Muscle of arm (tissue), 14 donors: Measurements from ENCODE around the gene MAB21L2. TPM values are rescaled to one million over a fixed set of nuclear protein-coding genes. Genes with fewer than 3 reads are reported as not detected.
"Not testable (repeated sequence)": the region's sequence is repeated elsewhere in the genome, so short reads cannot be mapped to it uniquely, and the experiment has no call there.

Experiments used
- DNase-seq: peaks from one replicate; pipeline ENCODE4 v3.0.0-alpha.2; 2013
- long read RNA-seq, 11 donors: transcript quantifications; one replicate each; lab custom pipeline, GENCODE V29; 2026
- polyA plus RNA-seq, 12 donors: library from polyadenylated mRNA; unstranded; fragments of 120-200 nt; gene quantifications; one replicate each; pipeline ENCODE4 v1.2.1, GENCODE V29; 2013; ENCODE audit not compliant: insufficient read length in 12 of 12

Gene MAB21L2
- polyA plus RNA-seq = 10 to 100 TPM in 1 of 12 donors, 1 to 10 TPM in 2, under 1 TPM in 7, not detected in 2; 0.15 to 11.3 (median 0.49) TPM
- long read RNA-seq, donor 1, transcript MAB21L2-201 (1 exons, 2,772 nt) = major isoform, 133 of 133 reads
- long read RNA-seq, donor 1, partial matches to known transcripts = 0 of 133 reads
- long read RNA-seq, donor 1, other reads (novel, unspliced or antisense) = 0 of 133 reads
- long read RNA-seq, donor 2 = 0 reads
- long read RNA-seq, donor 3 = 0 reads
- long read RNA-seq, donor 4, partial matches to known transcripts = 0 of 1 reads
- long read RNA-seq, donor 4, other reads (novel, unspliced or antisense) = 0 of 1 reads
- long read RNA-seq, donor 5, partial matches to known transcripts = 0 of 3 reads
- long read RNA-seq, donor 5, other reads (novel, unspliced or antisense) = 0 of 3 reads
- long read RNA-seq, donor 6 = 0 reads
- long read RNA-seq, donor 7 = 0 reads
- long read RNA-seq, donor 8, partial matches to known transcripts = 0 of 2 reads
- long read RNA-seq, donor 8, other reads (novel, unspliced or antisense) = 0 of 2 reads
- long read RNA-seq, donor 9, partial matches to known transcripts = 0 of 1 reads
- long read RNA-seq, donor 9, other reads (novel, unspliced or antisense) = 0 of 1 reads
- long read RNA-seq, donor 10, partial matches to known transcripts = 0 of 1 reads
- long read RNA-seq, donor 10, other reads (novel, unspliced or antisense) = 0 of 1 reads
- long read RNA-seq, donor 11 = 0 reads

- no peak for DNase-seq
These were observed at the start of gene MAB21L2 for GRCh38 chr4:150582146-150582872. TSS of gene MAB21L2 (plus strand) at chr4:150582151. CDS start at chr4:150583030, 879 bp downstream.

- no peak for DNase-seq
These were observed 48.3 kb upstream of the MAB21L2 start for GRCh38 chr4:150533673-150534072.

- DNase-seq = no peak
These were observed 47.1 kb upstream of the MAB21L2 start for GRCh38 chr4:150534818-150535217.

DNA sequence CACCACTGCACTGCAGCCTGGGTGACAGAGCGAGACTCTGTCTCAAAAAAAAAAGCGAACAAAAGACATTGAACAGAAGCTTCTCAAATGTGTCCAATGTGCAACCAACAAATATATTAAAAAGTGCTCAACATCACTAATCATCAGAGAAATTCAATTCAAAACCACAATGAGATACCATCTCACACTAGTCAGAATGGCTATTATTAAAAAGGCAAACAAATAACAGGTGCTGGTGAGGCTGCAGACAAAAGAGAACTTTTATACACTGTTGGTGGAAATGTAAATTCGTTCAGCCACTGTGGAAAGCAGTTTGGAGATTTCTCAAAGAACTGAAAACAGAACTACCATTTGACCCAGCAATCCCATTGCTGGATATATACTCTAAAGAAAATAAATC lies 44.0 kb upstream of the MAB21L2 start:
- not testable (repeated sequence) for DNase-seq

GRCh38 chr4:150540536-150540935 lies 41.4 kb upstream of the MAB21L2 start:
- no peak for DNase-seq

- DNase-seq = no peak
These were observed 41.0 kb upstream of the MAB21L2 start for GRCh38 chr4:150540959-150541360.

- no peak for DNase-seq
These were observed 40.3 kb upstream of the MAB21L2 start for GRCh38 chr4:150541681-150542080.

GRCh38 chr4:150543042-150543441 lies 38.9 kb upstream of the MAB21L2 start:
- no peak for DNase-seq

- DNase-seq = no peak
These were observed 35.7 kb upstream of the MAB21L2 start for GRCh38 chr4:150546286-150546685.

DNA sequence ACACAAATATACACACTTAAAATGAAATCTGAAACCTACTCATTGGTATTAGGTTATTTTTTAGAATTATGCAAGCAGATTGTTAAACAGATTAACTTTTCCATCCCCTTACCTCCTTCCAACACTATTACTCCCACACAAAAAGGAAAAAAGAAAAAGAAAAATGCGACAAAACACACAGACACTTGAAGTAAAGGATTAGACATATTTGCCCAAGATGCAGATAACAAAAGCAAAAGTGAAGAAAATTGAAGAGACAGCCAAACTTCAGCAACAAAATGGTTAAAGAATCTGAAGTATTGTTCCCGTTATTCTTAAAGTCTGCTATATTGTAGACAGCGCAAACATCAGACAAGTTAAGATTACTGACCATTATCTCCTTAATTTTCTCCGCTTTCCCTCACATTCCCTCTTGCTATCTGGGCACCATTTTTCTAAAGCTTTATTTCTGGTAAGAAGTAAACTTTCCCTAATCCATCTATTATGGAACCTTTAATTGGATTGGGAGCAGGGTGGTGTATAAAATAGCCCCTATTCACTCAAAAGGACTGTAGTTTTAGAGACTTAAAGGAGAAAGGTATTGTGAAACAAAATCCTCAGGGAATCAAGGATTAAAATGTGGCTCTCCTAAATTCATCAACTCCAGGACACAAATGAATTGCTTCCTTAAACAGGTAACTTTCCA lies 34.7 kb upstream of the MAB21L2 start:
- DNase-seq = no peak

DNA sequence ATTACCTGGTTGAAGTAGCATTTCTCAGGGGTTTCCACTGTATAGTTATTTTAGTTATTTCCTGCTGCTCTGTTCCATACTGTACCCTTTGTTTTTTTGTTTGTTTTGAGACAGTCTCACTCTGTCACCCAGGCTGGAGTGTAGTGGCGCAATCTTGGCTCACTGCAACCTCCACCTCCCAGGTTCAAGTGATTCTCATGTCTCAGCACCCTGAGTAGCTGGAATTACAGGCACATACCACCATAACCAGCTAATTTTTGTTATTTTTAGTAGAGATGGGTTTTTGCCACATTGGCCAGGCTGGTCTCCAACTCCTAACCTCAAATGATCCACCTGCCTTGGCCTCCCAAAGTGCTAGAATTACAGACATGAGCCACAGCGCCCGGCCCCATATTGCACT lies 24.1 kb upstream of the MAB21L2 start:
- not testable (repeated sequence) for DNase-seq

DNA sequence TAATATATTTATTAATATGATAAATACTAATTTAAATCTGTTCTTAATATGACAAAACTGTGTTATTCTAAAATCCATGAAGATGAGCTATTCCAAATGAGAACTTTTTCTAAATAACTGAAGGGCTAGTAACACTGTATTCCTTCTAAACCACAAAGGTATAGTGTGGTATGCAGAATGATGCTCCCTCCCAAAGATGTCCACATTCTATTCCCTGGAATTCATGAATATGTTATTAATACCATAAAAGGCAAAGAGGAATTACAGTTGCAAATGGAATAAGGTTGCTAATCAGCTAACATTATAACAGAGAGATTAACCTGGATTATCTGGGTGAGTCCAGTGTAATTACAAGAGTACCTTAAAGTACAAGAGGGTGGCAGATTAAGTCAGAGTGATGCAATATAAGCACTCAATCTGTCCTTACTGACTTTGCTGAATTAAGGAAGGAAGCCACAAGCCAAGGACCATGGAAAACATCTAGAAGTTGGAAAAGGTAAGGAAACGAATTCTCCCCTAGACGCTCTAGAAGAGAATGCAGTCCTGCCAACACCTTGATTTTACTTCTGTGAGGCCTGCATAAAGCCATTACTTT lies 20.7 kb upstream of the MAB21L2 start:
- DNase-seq = no peak

- DNase-seq = no peak
These were observed 19.7 kb upstream of the MAB21L2 start for GRCh38 chr4:150562250-150562649.

DNA sequence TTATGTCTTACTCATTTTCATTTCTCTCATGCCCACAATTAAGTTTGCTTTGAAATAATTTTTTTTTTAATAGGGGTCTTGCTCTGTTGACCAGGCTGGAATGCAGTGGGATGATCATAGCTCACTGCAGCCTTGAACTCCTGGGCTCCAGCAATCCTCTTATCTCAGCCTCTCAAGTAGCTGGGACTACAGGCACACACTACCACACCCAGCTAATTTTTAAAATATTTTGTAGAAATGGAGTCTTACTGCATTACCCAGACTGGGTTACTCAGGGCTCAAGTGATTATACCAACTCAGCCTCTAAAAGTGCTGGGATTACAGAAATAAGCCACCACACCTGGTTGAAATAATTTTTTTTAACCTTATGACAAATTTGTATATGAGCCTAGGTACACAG lies 19.2 kb upstream of the MAB21L2 start:
- DNase-seq = no peak

GRCh38 chr4:150564967-150565366 lies 17.0 kb upstream of the MAB21L2 start:
- not testable (repeated sequence) for DNase-seq

DNA sequence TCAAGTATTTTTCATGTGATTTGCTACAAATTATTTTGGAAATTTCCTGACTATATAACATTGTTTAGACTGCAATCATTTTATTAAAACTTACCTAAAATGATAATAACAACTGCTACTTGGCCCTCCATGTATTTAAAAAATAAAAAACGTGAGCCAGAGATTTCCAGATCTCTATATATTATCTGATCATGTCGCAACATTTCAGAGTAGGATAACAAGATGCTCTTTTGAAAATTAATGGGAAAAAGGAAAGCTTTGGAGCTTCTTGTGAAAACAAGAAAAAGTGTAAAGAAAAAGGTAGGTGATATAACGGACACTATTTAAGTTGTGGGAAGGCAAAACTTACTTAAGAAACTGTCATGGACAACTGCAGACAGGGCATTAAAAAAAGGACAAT lies 14.9 kb upstream of the MAB21L2 start:
- DNase-seq = no peak

GRCh38 chr4:150569384-150569987 lies 12.5 kb upstream of the MAB21L2 start:
- no peak for DNase-seq

DNA sequence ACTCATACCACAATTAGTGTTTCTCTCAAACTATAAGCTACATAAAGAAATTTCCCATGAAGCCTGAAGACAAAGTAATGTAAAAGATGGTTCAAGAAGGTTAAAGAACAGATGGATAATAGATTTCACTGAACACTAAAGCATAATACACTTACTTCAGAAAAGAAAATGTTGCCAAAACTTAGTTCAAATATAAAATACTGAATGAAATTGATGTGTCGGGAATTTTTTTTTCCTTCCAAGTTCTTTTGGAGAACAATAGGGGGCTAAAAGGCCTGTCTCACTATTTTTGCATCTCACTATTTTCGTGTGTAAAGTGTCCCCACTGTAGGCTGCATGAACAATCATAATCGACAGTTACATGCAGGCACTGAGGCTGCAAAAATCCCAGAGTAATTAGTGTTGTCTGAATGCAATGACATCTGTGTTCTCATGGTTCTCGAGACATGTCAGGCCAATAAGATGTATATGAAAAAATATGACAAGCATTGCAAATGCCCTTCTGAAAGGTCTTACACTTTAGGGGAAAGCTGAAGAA lies 11.9 kb upstream of the MAB21L2 start:
- no peak for DNase-seq

GRCh38 chr4:150570862-150571261 lies 11.1 kb upstream of the MAB21L2 start:
- no peak for DNase-seq

DNA sequence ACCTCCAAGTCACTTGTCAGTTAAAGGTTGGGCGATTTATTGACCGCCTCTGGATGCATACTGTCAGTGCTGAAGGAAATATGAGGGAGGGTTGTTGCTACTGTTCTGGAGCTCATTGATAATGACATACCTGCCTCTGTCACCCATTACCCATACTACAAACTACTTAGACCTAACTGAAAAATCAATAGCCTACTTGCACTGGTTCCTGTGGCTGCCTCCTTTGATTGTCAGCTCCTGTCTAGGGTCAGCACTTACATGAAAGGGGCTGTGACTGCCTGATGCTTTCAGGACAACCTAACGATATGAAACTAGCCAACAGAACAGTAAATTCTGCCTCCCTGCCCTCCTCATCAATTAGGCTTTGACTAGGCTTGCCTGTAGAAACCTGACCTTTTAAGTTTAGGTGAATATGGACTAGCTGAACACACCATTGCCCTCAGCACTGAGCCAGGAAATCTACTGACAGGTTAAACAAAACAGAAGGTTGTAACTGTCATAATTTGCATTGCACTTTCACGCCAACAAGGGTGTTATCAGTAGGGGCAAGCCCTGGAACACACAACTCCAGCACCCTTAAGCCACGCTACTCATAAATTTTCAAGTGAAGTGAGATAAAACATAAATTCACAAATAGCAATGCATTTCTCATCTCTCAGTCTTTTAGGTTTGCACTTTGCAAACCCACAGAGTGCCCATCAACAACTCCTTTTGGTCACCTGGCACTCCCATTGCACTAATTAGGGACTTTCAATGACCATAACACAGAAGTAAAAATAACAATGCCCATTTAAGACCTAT lies 9.0 kb upstream of the MAB21L2 start:
- no peak for DNase-seq
